ENCODE measurements around the gene ISG20.

DNA sequence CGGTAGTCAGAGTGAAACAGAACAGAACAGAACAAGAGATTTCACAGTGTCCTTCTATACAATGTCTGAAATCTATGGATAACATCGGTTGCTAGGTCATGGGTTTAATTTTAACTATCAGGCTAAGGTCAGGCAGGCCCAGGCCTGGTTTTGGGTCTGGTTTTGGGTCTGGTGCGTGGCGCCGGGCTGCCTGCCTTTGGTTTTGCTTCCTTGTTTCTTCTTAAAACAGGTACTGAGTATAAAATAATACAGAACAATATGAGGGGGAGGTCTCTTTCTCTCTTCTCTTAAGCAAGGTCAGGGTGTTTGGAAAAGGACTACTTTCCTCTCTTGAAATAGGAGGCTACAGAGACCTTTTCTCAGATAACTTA is 16.2 kb upstream of the ISG20 start:
- TF ChIP-seq CTCF (optimal IDR thresholded peaks at IDR 0.05 in 1 of 3, IDR thresholded peaks at IDR 0.05 in 1 of 3, conservative IDR thresholded peaks at IDR 0.05 in 1 of 3; ENCODE audit: extremely low read depth in 1 of 3, insufficient read depth in 2 of 3, low read length in 3 of 3) (no peak), EZH2 (IDR thresholded peaks at IDR 0.05; ENCODE audit: low read length) (no peak)

Measured in keratinocyte (primary cell).